HepG2 (cell line): ENCODE data around the gene RIBC1. TPM values are rescaled to one million over a fixed set of nuclear protein-coding genes. Genes with fewer than 3 reads are reported as not detected.

Experiments
- AHR ChIP-seq: IDR thresholded peaks from 2 replicates; pipeline ENCODE4 v1.6.1; 2018; ENCODE audit warnings: missing genetic modification reagents, missing compliant biosample characterization
- ARID5B ChIP-seq: IDR thresholded peaks from 2 replicates; pipeline ENCODE4 v1.4.0; 2020; ENCODE audit warnings: mild to moderate bottlenecking, missing genetic modification reagents
- ATF2 ChIP-seq: sonication (generic); formaldehyde crosslinking; IDR thresholded peaks from 2 replicates; pipeline ENCODE4 v1.4.0; 2020; ENCODE audit warnings: missing genetic modification reagents
- ATF6 ChIP-seq: sonication (generic); formaldehyde crosslinking; conservative IDR thresholded peaks from 2 replicates; pipeline ENCODE4 v1.4.0; 2020; ENCODE audit warnings: missing genetic modification reagents
- FOXP1 ChIP-seq, 2 experiments: fragments of 450-650 bp in 1 of 2; IDR thresholded peaks; 2 replicates each; pipeline ENCODE4 v1.6.1; 2017 to 2018; ENCODE audit warnings: antibody characterized with exemption in 1 of 2
- JUN ChIP-seq: sonication (generic); formaldehyde crosslinking; IDR thresholded peaks from 2 replicates; pipeline ENCODE4 v1.4.0; 2020; ENCODE audit warnings: mild to moderate bottlenecking, missing genetic modification reagents
- KDM3A ChIP-seq: IDR thresholded peaks from 2 replicates; pipeline ENCODE4 v1.6.1; 2018; ENCODE audit warnings: low read depth, missing compliant biosample characterization
- MZF1 ChIP-seq: sonication (generic); formaldehyde crosslinking; IDR thresholded peaks from 2 replicates; pipeline ENCODE4 v1.8.1; 2023; ENCODE audit warnings: mild to moderate bottlenecking, missing genetic modification reagents, borderline replicate concordance
- RNF219 ChIP-seq: sonication (generic); formaldehyde crosslinking; IDR thresholded peaks from 2 replicates; pipeline ENCODE4 v1.5.0; 2020; ENCODE audit warnings: mild to moderate bottlenecking, missing genetic modification reagents
- SALL2 ChIP-seq: sonication (generic); formaldehyde crosslinking; IDR thresholded peaks from 2 replicates; pipeline ENCODE4 v1.8.1; 2023; ENCODE audit warnings: mild to moderate bottlenecking, missing genetic modification reagents, inconsistent platforms
- SOX13 ChIP-seq, 3 experiments: fragments of 450-650 bp in 1 of 3; sonication (generic) in 1 of 3; formaldehyde crosslinking in 1 of 3; IDR thresholded peaks in 2 of 3; conservative IDR thresholded peaks in 1 of 3; 2 replicates each; pipeline versions ENCODE4 v1.5.0 to v1.6.1; 2016 to 2020; ENCODE audit warnings: antibody characterized with exemption in 1 of 3, mild to moderate bottlenecking in 1 of 3, missing compliant biosample characterization in 1 of 3, missing genetic modification reagents in 1 of 3, moderate library complexity in 1 of 3
- SOX6 ChIP-seq, 2 experiments: fragments of 450-650 bp in 1 of 2; sonication (generic) in 1 of 2; formaldehyde crosslinking in 1 of 2; IDR thresholded peaks; 2 replicates each; pipeline versions ENCODE4 v1.4.0 to v1.6.1; 2017 to 2020; ENCODE audit warnings: antibody characterized with exemption in 1 of 2, mild to moderate bottlenecking in 1 of 2, missing genetic modification reagents in 1 of 2
- ZNF280D ChIP-seq: sonication (generic); formaldehyde crosslinking; IDR thresholded peaks from 2 replicates; pipeline ENCODE4 v1.5.1; 2020; ENCODE audit warnings: mild to moderate bottlenecking, missing genetic modification reagents
- ZNF451 ChIP-seq: sonication (generic); formaldehyde crosslinking; IDR thresholded peaks from 2 replicates; pipeline ENCODE4 v1.5.0; 2020; ENCODE audit warnings: mild to moderate bottlenecking, missing genetic modification reagents
- ZNF879 ChIP-seq: sonication (generic); formaldehyde crosslinking; IDR thresholded peaks from 2 replicates; pipeline ENCODE4 v1.8.1; 2023; ENCODE audit warnings: missing genetic modification reagents
- polyA plus RNA-seq, 8 experiments: library from polyadenylated mRNA; depleted of rRNA in 3 of 8; stranded (reverse) in 7 of 8; unstranded in 1 of 8; fragments of >200 nt; fragmentation: Illumina TruSeq in 4 of 8; extraction: Trizol in 4 of 8; gene quantifications; 2 replicates each; pipeline versions ENCODE4 v1.2.1 to v1.2.3, GENCODE V29; 2011 to 2016; ENCODE audit warnings: low read depth in 4 of 8, missing spikeins in 1 of 8, mixed read lengths in 1 of 8; ENCODE audit not compliant: insufficient read depth in 1 of 8
- total RNA-seq, 5 experiments: library from RNA; depleted of rRNA; stranded (reverse); fragments of >200 nt; fragmentation: Illumina TruSeq; extraction: Trizol; gene quantifications; 2 replicates each; pipeline ENCODE4 v1.2.3, GENCODE V29; 2016; ENCODE audit warnings: low read depth in 1 of 5

RIBC1 gene
- total and polyA plus RNA-seq, 2 of the 13 experiments (the other 11 are each of a cell fraction or from before 2014, with no cell fraction given) = 0.55 TPM; not detected in 1

- no peak for TF ChIP-seq ATF6 (CRISPR knock-in tag)
- TF ChIP-seq ZNF451 (CRISPR knock-in tag) = no peak
- TF ChIP-seq MZF1 = no peak
- no peak for TF ChIP-seq SOX13 (IDR thresholded peaks at IDR 0.05)
- TF ChIP-seq SOX13 (CRISPR knock-in tag; conservative IDR thresholded peaks at IDR 0.05 in 1 of 2, IDR thresholded peaks at IDR 0.05 in 1 of 2) = peak in 1 of 2 experiments; percentile 54; a peak in 1 of 4 replicates
- peak; percentile 59 for TF ChIP-seq ARID5B (CRISPR knock-in tag)
- TF ChIP-seq SOX6 (IDR thresholded peaks at IDR 0.05) = no peak
- TF ChIP-seq SOX6 (CRISPR knock-in tag; IDR thresholded peaks at IDR 0.05) = peak; percentile 66
- TF ChIP-seq RNF219 (CRISPR knock-in tag) = no peak
- TF ChIP-seq SALL2 (CRISPR knock-in tag) = no peak
- TF ChIP-seq ZNF280D = no peak
- TF ChIP-seq AHR (CRISPR knock-in tag) = no peak
- TF ChIP-seq ATF2 (CRISPR knock-in tag) = no peak
- no peak for TF ChIP-seq JUN (CRISPR knock-in tag)
- TF ChIP-seq ZNF879 (CRISPR knock-in tag) = no peak
- TF ChIP-seq KDM3A (CRISPR knock-in tag) = no peak
- TF ChIP-seq FOXP1 (IDR thresholded peaks at IDR 0.05) = no peak
- peak; percentile 72; the same call in 1 of the 2 replicates for TF ChIP-seq FOXP1 (CRISPR knock-in tag; IDR thresholded peaks at IDR 0.05)
These were observed 39.1 kb upstream of the RIBC1 start (continued) for GRCh38 chrX:53383376-53384076.
